HepG2 (cell line): ENCODE results near the gene CYTH2. TPM values are rescaled to one million over a fixed set of nuclear protein-coding genes. Genes with fewer than 3 reads are reported as not detected.

ENCODE experiments used
- CTCF ChIP-seq: sonication (generic); formaldehyde crosslinking; IDR thresholded peaks from 2 replicates; pipeline ENCODE4 v1.5.0; 2020; ENCODE audit warnings: mild to moderate bottlenecking, missing genetic modification reagents, moderate library complexity
- MEIS1 ChIP-seq: sonication (generic); formaldehyde crosslinking; IDR thresholded peaks from 2 replicates; pipeline ENCODE4 v1.9.0; 2021; ENCODE audit warnings: mild to moderate bottlenecking, missing genetic modification reagents, moderate library complexity, borderline replicate concordance
- MTF1 ChIP-seq: sonication (generic); formaldehyde crosslinking; IDR thresholded peaks from 2 replicates; pipeline ENCODE4 v1.5.0; 2020; ENCODE audit warnings: missing genetic modification reagents
- MYPOP ChIP-seq: sonication (generic); formaldehyde crosslinking; IDR thresholded peaks from 2 replicates; pipeline ENCODE4 v1.8.1; 2023; ENCODE audit warnings: mild to moderate bottlenecking, moderate library complexity, missing genetic modification reagents
- NCOA2 ChIP-seq: sonication (generic); formaldehyde crosslinking; IDR thresholded peaks from 2 replicates; pipeline ENCODE4 v1.8.0; 2022; ENCODE audit warnings: inconsistent platforms
- NR2F6 ChIP-seq, 2 experiments: IDR thresholded peaks; 2 replicates each; pipeline ENCODE4 v1.6.1; 2016; ENCODE audit warnings: antibody characterized with exemption in 1 of 2, mild to moderate bottlenecking in 1 of 2
- SIN3A ChIP-seq: IDR thresholded peaks from 2 replicates; pipeline ENCODE4 v1.6.1; 2011; ENCODE audit warnings: low read depth, mild to moderate bottlenecking, control low read depth, low read length, borderline replicate concordance
- TBX2 ChIP-seq: sonication (generic); formaldehyde crosslinking; IDR thresholded peaks from 2 replicates; pipeline ENCODE4 v1.5.0; 2020; ENCODE audit warnings: missing genetic modification reagents, mild to moderate bottlenecking, borderline replicate concordance
- ZBTB10 ChIP-seq: sonication (generic); formaldehyde crosslinking; IDR thresholded peaks from 2 replicates; pipeline ENCODE4 v1.4.0; 2020; ENCODE audit warnings: missing genetic modification reagents, borderline replicate concordance
- ZMYM2 ChIP-seq: sonication (generic); formaldehyde crosslinking; IDR thresholded peaks from 2 replicates; pipeline ENCODE4 v1.8.0; 2022; ENCODE audit warnings: mild to moderate bottlenecking, missing genetic modification reagents
- ZNF280D ChIP-seq: sonication (generic); formaldehyde crosslinking; IDR thresholded peaks from 2 replicates; pipeline ENCODE4 v1.5.1; 2020; ENCODE audit warnings: mild to moderate bottlenecking, missing genetic modification reagents
- ZNF646 ChIP-seq: sonication (generic); formaldehyde crosslinking; IDR thresholded peaks from 2 replicates; pipeline ENCODE4 v1.9.0; 2021; ENCODE audit warnings: mild to moderate bottlenecking, missing genetic modification reagents
- ZNF761 ChIP-seq: sonication (generic); formaldehyde crosslinking; conservative IDR thresholded peaks from 2 replicates; pipeline ENCODE4 v1.4.0; 2020; ENCODE audit warnings: mild to moderate bottlenecking, missing genetic modification reagents
- polyA plus RNA-seq, 8 experiments: library from polyadenylated mRNA; depleted of rRNA in 3 of 8; stranded (reverse) in 7 of 8; unstranded in 1 of 8; fragments of >200 nt; fragmentation: Illumina TruSeq in 4 of 8; extraction: Trizol in 4 of 8; gene quantifications; 2 replicates each; pipeline versions ENCODE4 v1.2.1 to v1.2.3, GENCODE V29; 2011 to 2016; ENCODE audit warnings: low read depth in 4 of 8, missing spikeins in 1 of 8, mixed read lengths in 1 of 8; ENCODE audit not compliant: insufficient read depth in 1 of 8
- total RNA-seq, 5 experiments: library from RNA; depleted of rRNA; stranded (reverse); fragments of >200 nt; fragmentation: Illumina TruSeq; extraction: Trizol; gene quantifications; 2 replicates each; pipeline ENCODE4 v1.2.3, GENCODE V29; 2016; ENCODE audit warnings: low read depth in 1 of 5

The CYTH2 gene
- total and polyA plus RNA-seq, 2 of the 13 experiments (the other 11 are each of a cell fraction or from before 2014, with no cell fraction given), result 16.5 to 39.3 TPM

GRCh38 chr19:48487544-48487943 is 18.4 kb downstream of the CYTH2 start (continued):
- 0 out of 2 replicates have a peak, but pooled peaks have one; percentile 8 for TF ChIP-seq CTCF (CRISPR knock-in tag)
- TF ChIP-seq ZNF761 (CRISPR knock-in tag), result no peak
- no peak for TF ChIP-seq MYPOP (CRISPR knock-in tag)
- TF ChIP-seq SIN3A, result no peak
- no peak for TF ChIP-seq ZNF646 (CRISPR knock-in tag)
- TF ChIP-seq NR2F6 (IDR thresholded peaks at IDR 0.05), result peak; percentile 49; the same call in 1 of the 2 replicates
- peak; percentile 52; the same call in 1 of the 2 replicates for TF ChIP-seq NR2F6 (CRISPR knock-in tag; IDR thresholded peaks at IDR 0.05)
- TF ChIP-seq MTF1 (CRISPR knock-in tag), result no peak
- no peak for TF ChIP-seq ZBTB10 (CRISPR knock-in tag)
- no peak for TF ChIP-seq NCOA2 (CRISPR knock-in tag)
- TF ChIP-seq ZNF280D (CRISPR knock-in tag), result no peak
- TF ChIP-seq ZMYM2, result peak; percentile 68; the same call in 1 of the 2 replicates
- peak; percentile 31; the same call in 1 of the 2 replicates for TF ChIP-seq TBX2 (CRISPR knock-in tag)
- no peak for TF ChIP-seq MEIS1 (CRISPR knock-in tag)
